A204.1 (cell line): ENCODE measurements around the gene PAQR7.

Source experiments
- FAIRE-seq: peaks from 2 replicates; lab custom pipeline; 2012; peaks lifted over from hg19 to GRCh38; lab: Jason Lieb, UNC

PAQR7 gene

DNA sequence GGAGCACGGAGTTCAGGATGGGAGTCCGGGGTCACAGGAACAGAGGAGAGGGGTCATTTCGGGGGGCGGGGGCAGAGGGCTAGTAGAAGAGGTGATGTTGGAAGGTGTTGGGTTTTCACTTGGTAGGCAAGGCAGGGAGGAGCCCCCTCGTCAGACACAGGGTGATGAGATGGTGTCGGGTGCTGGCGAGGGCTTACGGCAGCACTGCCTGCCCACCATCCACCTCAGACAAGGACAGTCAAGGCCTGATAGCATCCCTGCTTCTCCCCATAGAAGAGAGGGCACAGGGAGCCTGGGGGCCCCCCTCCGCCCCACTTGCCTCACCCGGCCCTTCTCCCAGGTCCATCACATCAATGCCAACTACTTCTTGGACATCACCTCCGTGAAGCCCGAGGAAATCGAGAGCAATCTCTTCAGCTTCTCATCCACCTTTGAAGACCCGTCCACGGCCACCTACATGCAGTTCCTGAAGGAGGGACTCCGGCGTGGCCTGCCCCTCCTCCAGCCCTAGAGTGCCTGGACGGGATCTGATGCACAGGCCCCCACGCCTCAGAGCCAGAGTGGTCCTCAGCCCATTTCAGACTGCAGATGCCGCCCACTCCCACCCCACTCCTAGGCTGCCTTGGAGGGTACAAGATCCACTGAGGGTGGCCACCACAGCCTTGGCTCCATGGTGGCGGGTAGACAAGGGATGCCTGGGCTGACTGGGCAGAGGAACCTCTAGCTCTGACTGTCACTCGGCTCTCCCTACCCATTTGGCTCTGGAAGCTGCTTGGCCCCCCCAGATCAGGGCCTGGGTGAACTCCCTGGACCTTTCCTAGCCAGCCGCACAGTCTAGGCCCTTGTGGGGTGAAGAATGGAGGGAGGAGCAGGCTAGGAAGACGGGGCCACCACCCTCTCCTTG is 60.0 kb downstream of the PAQR7 start:
- no peak for FAIRE-seq

GRCh38 chr1:25814549-25815087 is 60.9 kb downstream of the PAQR7 start:
- no peak for FAIRE-seq

DNA sequence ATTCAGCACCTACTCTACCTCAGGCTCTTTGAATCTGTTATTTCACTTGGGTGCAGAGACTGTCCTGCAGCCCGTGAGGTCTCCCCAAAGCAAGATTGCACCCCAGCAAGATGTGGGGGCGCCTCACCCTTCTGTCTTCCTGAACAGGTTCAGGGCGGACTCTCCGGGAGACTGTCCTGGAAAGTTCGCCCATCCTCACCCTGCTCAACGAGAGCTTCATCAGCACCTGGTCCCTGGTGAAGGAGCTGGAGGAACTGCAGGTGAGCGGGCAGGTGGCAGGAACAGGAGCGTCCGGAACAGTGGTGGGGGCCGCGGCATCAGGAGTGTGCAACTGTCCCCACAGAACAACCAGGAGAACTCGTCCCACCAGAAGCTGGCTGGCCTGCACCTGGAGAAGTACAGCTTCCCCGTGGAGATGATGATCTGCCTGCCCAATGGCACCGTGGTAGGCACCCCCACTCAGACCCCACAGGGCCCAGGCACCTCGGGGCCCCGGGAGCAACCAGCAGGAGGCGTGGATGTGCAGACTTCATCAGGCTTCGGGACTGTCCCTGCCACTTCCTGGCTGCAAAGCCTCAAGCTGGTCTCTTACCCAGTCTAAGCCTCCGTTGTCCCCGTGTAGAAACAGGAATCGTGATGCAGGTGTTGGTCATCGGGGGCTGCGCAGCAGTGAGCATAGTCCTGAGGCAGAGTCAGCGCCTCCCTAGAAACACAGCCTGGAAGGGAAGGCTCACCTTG is 61.6 kb downstream of the PAQR7 start:
- no peak for FAIRE-seq

GRCh38 chr1:25813071-25813733 is 62.3 kb downstream of the PAQR7 start:
- no peak for FAIRE-seq
